B cell (primary cell): Measurements from ENCODE around the gene CYB5R3. TPM values are rescaled to one million over a fixed set of nuclear protein-coding genes. Genes with fewer than 3 reads are reported as not detected.

ENCODE experiments used
- ATAC-seq: fragments of 200-7000 bp; cut with Tn5 transposase; one replicate; pipeline ENCODE4 v1.10.0; 2021; ENCODE audit warnings: low read depth, mild to moderate bottlenecking, moderate number of reproducible peaks, moderate library complexity
- CTCF ChIA-PET: fragments of 350-600 bp; sonication (Branson Sonifier 250); formaldehyde crosslinking; loops from one replicate; lab custom pipeline; 2021; ENCODE audit warnings: antibody characterized with exemption, inconsistent platforms; lab: Charles Lee
- POLR2A ChIA-PET: fragments of 350-600 bp; sonication (Branson Sonifier 250); formaldehyde crosslinking; loops from one replicate; lab custom pipeline; 2021; ENCODE audit warnings: antibody characterized with exemption; lab: Charles Lee
- DNase-seq: peaks from one replicate; pipeline ENCODE4 v3.0.0; 2013
- H2AFZ ChIP-seq: 2 replicates; pipeline ENCODE4 v1.6.1; 2012; ENCODE audit warnings: mild to moderate bottlenecking, low read depth, low read length; ENCODE audit not compliant: insufficient read depth, poor library complexity, severe bottlenecking
- H3K27ac ChIP-seq, 2 donors: 1 replicate in 1 of 2; 2 replicates in 1 of 2; pipeline ENCODE4 v1.5.1; 2012 to 2013; ENCODE audit warnings: low read length in 2 of 2, mild to moderate bottlenecking in 2 of 2, moderate library complexity in 1 of 2
- H3K27me3 ChIP-seq, 4 experiments: fragments of 200-600 bp in 1 of 4; sonication (generic) in 1 of 4; replicated peaks in 1 of 4; 1 replicate in 2 of 4; 2 replicates in 2 of 4; pipeline versions ENCODE4 v1.6.1 to v1.7.0; 2013 to 2016; ENCODE audit warnings: low read length in 3 of 4, mild to moderate bottlenecking in 2 of 4, mixed read lengths in 1 of 4, moderate library complexity in 1 of 4; ENCODE audit not compliant: insufficient read depth in 4 of 4, control insufficient read depth in 3 of 4; ENCODE audit errors: control extremely low read depth in 1 of 4
- H3K36me3 ChIP-seq, 2 experiments: replicated peaks in 1 of 2; 1 replicate in 1 of 2; 2 replicates in 1 of 2; pipeline versions ENCODE4 v1.6.1 to v1.7.1; 2013; ENCODE audit warnings: low read length in 1 of 2; ENCODE audit not compliant: insufficient read depth in 2 of 2, control insufficient read depth in 1 of 2; ENCODE audit errors: control extremely low read depth in 1 of 2, extremely low read depth in 1 of 2
- H3K4me1 ChIP-seq, 2 donors: fragments of 200-600 bp in 1 of 2; sonication (generic) in 1 of 2; 1 replicate in 1 of 2; 2 replicates in 1 of 2; pipeline versions ENCODE4 v1.5.1 to v1.6.1; 2013 to 2017; ENCODE audit warnings: low read length in 2 of 2; ENCODE audit not compliant: control insufficient read depth in 2 of 2, insufficient read depth in 2 of 2
- H3K4me2 ChIP-seq: replicated peaks from 2 replicates; pipeline ENCODE3; 2012; ENCODE audit warnings: mild to moderate bottlenecking, low read depth, low read length; ENCODE audit not compliant: poor library complexity, severe bottlenecking
- H3K4me3 ChIP-seq, 5 experiments: fragments of 200-600 bp in 1 of 5; sonication (generic) in 1 of 5; 1 replicate in 3 of 5; 2 replicates in 2 of 5; pipeline versions ENCODE4 v1.5.1 to v1.7.0; 2011 to 2016; ENCODE audit warnings: low read length in 4 of 5, mild to moderate bottlenecking in 4 of 5, low read depth in 2 of 5, control low read depth in 1 of 5, moderate library complexity in 1 of 5; ENCODE audit not compliant: insufficient read depth in 1 of 5; ENCODE audit errors: control extremely low read depth in 1 of 5, extremely low read depth in 1 of 5
- H3K79me2 ChIP-seq: fragments of 200-600 bp; sonication (generic); one replicate; pipeline ENCODE4 v1.6.0; 2016; ENCODE audit warnings: low read length; ENCODE audit not compliant: control insufficient read depth, insufficient read depth
- H3K9ac ChIP-seq: fragments of 200-600 bp; sonication (generic); 2 replicates; pipeline ENCODE4 v1.6.1; 2017; ENCODE audit warnings: mild to moderate bottlenecking, low read length, moderate library complexity
- H3K9me3 ChIP-seq, 3 donors: one replicate each; pipeline versions ENCODE4 v1.6.1 to v1.7.1; 2013; ENCODE audit warnings: low read length in 2 of 3; ENCODE audit not compliant: control insufficient read depth in 2 of 3, insufficient read depth in 1 of 3; ENCODE audit errors: control extremely low read depth in 1 of 3
- H4K20me1 ChIP-seq: 2 replicates; pipeline ENCODE4 v1.6.0; 2012; ENCODE audit warnings: mild to moderate bottlenecking, low read length; ENCODE audit not compliant: insufficient read depth, control insufficient read depth, poor library complexity, severe bottlenecking
- H3K27ac Mint-ChIP-seq: one replicate; pipeline ENCODE4 v1.8.0; 2021; ENCODE audit warnings: mixed read lengths
- H3K27me3 Mint-ChIP-seq: one replicate; pipeline ENCODE4 v1.8.0; 2021; ENCODE audit warnings: mixed read lengths
- H3K4me1 Mint-ChIP-seq: one replicate; pipeline ENCODE4 v1.8.0; 2021; ENCODE audit warnings: mixed read lengths
- H3K4me3 Mint-ChIP-seq: one replicate; pipeline ENCODE4 v1.8.0; 2021; ENCODE audit warnings: mixed read lengths
- H3K9me3 Mint-ChIP-seq: one replicate; pipeline ENCODE4 v1.8.0; 2022; ENCODE audit warnings: mixed read lengths; ENCODE audit not compliant: insufficient read depth
- EZH2 ChIP-seq: IDR thresholded peaks from 2 replicates; pipeline ENCODE4 v1.6.1; 2012; ENCODE audit warnings: borderline replicate concordance, low read depth, mild to moderate bottlenecking, moderate library complexity, low read length; ENCODE audit not compliant: insufficient read depth, poor library complexity, severe bottlenecking
- WGBS: methylation state at CpG from one replicate; pipeline ENCODE4 v1.1.5; 2013; ENCODE audit warnings: missing lambda C conversion rate; ENCODE audit not compliant: insufficient coverage; 5-methylcytosine and 5-hydroxymethylcytosine counted together
- intact Hi-C: fragments of 100-400 bp; cut with micrococcal nuclease; formaldehyde crosslinking; loops from one replicate; pipeline ENCODE4 v1.10.0; 2022
- polyA plus RNA-seq: library from polyadenylated mRNA; depleted of rRNA; stranded (reverse); fragments of >200 nt; gene quantifications from 2 replicates; pipeline ENCODE4 v1.2.3, GENCODE V29; 2012
- total RNA-seq, 2 donors: library from RNA; stranded (reverse); fragments of 120-200 nt in 1 of 2; gene quantifications; 1 replicate in 1 of 2; 2 replicates in 1 of 2; pipeline versions ENCODE4 v1.2.3 to v1.2.4, GENCODE V29; 2013 to 2022
- TF ChIP-seq, protein P1 (sequence below): fragments of 200-600 bp; IDR thresholded peaks from one replicate; pipeline ENCODE4 v1.8.0; 2022; ENCODE audit warnings: antibody characterized with exemption, mild to moderate bottlenecking

CYB5R3 gene
- total and polyA plus RNA-seq, 2 donors (not counting 1 experiment from before 2014, with no cell fraction given) = 60.8 to 79.2 TPM

DNA sequence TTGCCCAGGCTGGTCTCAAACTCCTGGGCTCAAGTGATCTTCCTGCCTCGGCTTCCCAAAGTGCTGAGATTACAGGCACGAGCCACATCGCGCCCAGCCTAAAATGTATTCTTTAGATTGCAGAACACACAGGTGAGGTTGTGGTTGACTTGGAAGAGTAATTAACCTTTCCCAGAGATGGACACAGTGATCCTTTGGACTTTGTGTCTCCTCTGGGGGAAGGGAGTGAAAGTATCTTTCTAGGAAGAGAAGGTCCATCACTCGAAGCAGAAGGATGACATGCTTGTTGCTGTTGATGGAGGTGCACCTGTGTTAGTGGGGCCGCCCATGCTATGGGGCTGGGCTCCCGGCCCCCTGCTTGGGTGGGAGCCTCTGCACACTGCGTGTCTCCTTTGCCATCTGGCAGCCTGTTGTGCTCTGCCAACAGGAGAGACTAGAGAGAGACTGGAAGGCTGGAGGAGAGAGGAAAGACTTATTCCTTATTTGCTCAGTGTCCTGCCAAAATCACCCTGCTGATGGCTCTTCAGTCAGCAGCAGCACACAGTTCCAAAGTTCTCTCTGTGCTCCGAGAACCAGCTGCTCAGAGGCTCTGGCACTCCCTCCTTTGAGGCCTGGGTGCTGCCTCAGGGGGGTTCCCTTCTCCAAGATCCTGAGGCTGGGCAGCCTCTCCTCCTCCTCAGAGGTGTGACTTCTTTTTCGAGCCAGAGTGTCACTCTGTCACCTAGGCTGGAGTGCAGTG, 33.1 kb upstream of the CYB5R3 start:
- Histone ChIP-seq H3K27ac (no peak overlapping the region), H3K27me3 (peaks cover 0 to 6% (median 0%) of the 10 kb centered on the region in 4 experiments), H3K4me1 (peaks cover 4 to 8% of the 10 kb centered on the region in 2 donors), H3K36me3 (no peaks in the 10 kb centered on the region), H3K4me3 (no peak overlapping the region), H3K4me2 (no peak overlapping the region), H4K20me1 (no peaks in the 10 kb centered on the region), H3K79me2 (no peaks in the 10 kb centered on the region), H3K9me3 (peaks cover 0 to 27% (median 17%) of the 10 kb centered on the region in 3 donors), H2AFZ (no peak overlapping the region), H3K9ac (no peak overlapping the region)
- H3K27me3 Mint-ChIP-seq = peaks cover 3% of the 10 kb centered on the region
- WGBS = 87% methylated on average over 6 of the region's 10 CpGs
- ATAC-seq (no peak), DNase-seq (no peak)
- peaks cover 5% of the 10 kb centered on the region for H3K4me1 Mint-ChIP-seq
- no peak for TF ChIP-seq EZH2
- TF ChIP-seq, protein P1, sequence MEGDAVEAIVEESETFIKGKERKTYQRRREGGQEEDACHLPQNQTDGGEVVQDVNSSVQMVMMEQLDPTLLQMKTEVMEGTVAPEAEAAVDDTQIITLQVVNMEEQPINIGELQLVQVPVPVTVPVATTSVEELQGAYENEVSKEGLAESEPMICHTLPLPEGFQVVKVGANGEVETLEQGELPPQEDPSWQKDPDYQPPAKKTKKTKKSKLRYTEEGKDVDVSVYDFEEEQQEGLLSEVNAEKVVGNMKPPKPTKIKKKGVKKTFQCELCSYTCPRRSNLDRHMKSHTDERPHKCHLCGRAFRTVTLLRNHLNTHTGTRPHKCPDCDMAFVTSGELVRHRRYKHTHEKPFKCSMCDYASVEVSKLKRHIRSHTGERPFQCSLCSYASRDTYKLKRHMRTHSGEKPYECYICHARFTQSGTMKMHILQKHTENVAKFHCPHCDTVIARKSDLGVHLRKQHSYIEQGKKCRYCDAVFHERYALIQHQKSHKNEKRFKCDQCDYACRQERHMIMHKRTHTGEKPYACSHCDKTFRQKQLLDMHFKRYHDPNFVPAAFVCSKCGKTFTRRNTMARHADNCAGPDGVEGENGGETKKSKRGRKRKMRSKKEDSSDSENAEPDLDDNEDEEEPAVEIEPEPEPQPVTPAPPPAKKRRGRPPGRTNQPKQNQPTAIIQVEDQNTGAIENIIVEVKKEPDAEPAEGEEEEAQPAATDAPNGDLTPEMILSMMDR = no peak
- H3K9me3 Mint-ChIP-seq = peaks cover 13% of the 10 kb centered on the region
- intact Hi-C loops = no loop called here
- H3K4me3 Mint-ChIP-seq = no peak overlapping the region
- ChIA-PET POLR2A (no interaction called here), CTCF (no interaction called here)
- no peak overlapping the region for H3K27ac Mint-ChIP-seq

DNA sequence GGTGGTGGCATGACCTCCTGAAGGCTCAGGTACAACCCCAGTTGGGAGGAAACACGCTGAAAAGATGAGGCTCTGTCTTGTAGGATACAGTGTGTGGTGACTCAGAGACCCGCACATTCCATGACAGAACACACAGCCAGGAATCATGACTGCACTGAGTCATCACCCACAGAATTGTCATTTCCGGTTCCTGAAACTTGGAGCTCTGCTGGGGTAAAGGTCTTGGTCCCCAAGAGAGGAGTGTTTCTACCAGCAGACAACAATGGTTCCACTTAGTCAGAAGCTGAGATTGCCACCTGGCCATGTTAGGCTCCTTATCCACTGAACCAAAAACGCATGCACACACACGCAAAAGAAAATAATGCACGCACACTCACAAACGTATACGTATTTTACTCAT, 31.5 kb upstream of the CYB5R3 start:
- Histone ChIP-seq H3K4me2 (no peak overlapping the region), H3K9ac (no peak overlapping the region), H3K36me3 (no peaks in the 10 kb centered on the region), H3K27ac (no peak overlapping the region), H3K9me3 (peaks cover 0 to 27% (median 17%) of the 10 kb centered on the region in 3 donors), H3K27me3 (peaks cover 0 to 6% (median 0%) of the 10 kb centered on the region in 4 experiments), H3K4me3 (no peak overlapping the region), H3K79me2 (no peaks in the 10 kb centered on the region), H3K4me1 (no peaks in the 10 kb centered on the region), H2AFZ (no peak overlapping the region), H4K20me1 (no peaks in the 10 kb centered on the region)
- WGBS = 90% methylated on average over 7 of the region's 8 CpGs
- peaks cover 13% of the 10 kb centered on the region for H3K9me3 Mint-ChIP-seq
- TF ChIP-seq, protein P1 = no peak
- TF ChIP-seq EZH2 = no peak
- ChIA-PET POLR2A (interaction anchor here (0.7 kb wide), 1 partner anchor 14 kb away, joined by 7 read pairs; no protein-coding TSS in a partner anchor), CTCF (no interaction called here)
- H3K27ac Mint-ChIP-seq = no peak overlapping the region
- H3K27me3 Mint-ChIP-seq = peaks cover 3% of the 10 kb centered on the region
- ATAC-seq (no peak), DNase-seq (no peak)
- intact Hi-C loops = no loop called here
- peaks cover 3% of the 10 kb centered on the region for H3K4me1 Mint-ChIP-seq
- no peak overlapping the region for H3K4me3 Mint-ChIP-seq
